BLaER1 (cell line): ENCODE measurements around the gene HUS1B.

Experiments used
- H3K27ac ChIP-seq: shearing (Covaris generic); formaldehyde crosslinking; 2 replicates; pipeline ENCODE4 v1.8.1; 2022
- H3K27me3 ChIP-seq: shearing (Covaris generic); formaldehyde crosslinking; 2 replicates; pipeline ENCODE4 v1.8.1; 2022
- H3K36me3 ChIP-seq: shearing (Covaris generic); formaldehyde crosslinking; 2 replicates; pipeline ENCODE4 v1.8.1; 2022
- H3K4me1 ChIP-seq: shearing (Covaris generic); formaldehyde crosslinking; 2 replicates; pipeline ENCODE4 v1.8.1; 2022
- H3K4me2 ChIP-seq: shearing (Covaris generic); formaldehyde crosslinking; 2 replicates; pipeline ENCODE4 v1.8.1; 2022
- H3K4me3 ChIP-seq: shearing (Covaris generic); formaldehyde crosslinking; 2 replicates; pipeline ENCODE4 v1.8.1; 2022
- H3K9ac ChIP-seq: shearing (Covaris generic); formaldehyde crosslinking; 2 replicates; pipeline ENCODE4 v1.8.1; 2022
- H3K9me3 ChIP-seq: shearing (Covaris generic); formaldehyde crosslinking; 2 replicates; pipeline ENCODE4 v1.8.1; 2022
- H4K20me1 ChIP-seq: shearing (Covaris generic); formaldehyde crosslinking; 2 replicates; pipeline ENCODE4 v1.8.1; 2022
- Cebpa-rat ChIP-seq: shearing (Covaris generic); IDR thresholded peaks from 2 replicates; pipeline ENCODE4 v1.8.1; 2022

Gene HUS1B

DNA sequence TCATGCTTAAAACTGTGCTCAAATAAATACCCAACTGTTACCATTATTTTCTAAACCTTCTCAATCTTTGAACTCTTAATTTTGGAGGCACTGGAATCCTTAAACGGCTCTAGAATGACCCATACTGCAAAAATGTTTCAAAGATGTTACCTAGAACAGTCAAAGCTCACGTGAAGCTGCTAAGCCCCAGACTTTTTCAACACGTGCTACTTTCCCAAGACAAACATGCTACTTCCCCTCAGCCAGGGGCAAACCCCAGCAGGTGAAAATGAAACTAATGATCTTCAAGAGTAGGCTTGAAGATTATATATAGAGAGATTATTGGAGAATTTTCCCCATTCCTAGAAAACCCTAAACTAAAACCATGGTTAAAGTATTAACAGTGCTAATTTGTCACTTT, 28.1 kb downstream of the HUS1B start:
- Histone ChIP-seq H3K9ac (no peak overlapping the region), H3K36me3 (peaks cover 16% of the 10 kb centered on the region; the same call in 1 of the 2 replicates), H3K4me2 (no peak overlapping the region), H4K20me1 (no peaks in the 10 kb centered on the region), H3K4me3 (no peak overlapping the region), H3K27me3 (no peaks in the 10 kb centered on the region), H3K27ac (no peak overlapping the region), H3K4me1 (no peaks in the 10 kb centered on the region), H3K9me3 (no peaks in the 10 kb centered on the region)
- TF ChIP-seq Cebpa-rat: no peak

DNA sequence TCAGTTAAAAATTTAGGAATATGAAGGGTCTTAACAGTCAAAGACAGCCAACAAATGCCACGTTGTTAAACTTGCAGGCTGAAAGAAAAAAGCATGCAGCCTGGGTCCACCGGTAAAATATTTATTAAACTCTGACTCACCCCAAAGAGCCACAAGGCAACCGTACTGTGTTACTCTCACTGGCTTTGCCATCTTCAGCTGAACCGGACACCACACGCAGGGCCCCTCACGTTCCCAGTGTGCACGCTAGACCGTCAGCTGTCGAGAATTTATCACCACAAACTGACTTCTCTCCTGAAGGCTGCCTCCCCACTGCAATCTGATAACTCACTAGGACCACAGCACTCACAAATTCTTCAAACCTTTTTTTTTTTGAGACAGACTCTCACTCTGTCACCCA, 30.7 kb downstream of the HUS1B start:
- Histone ChIP-seq H3K9ac (no peak overlapping the region), H3K9me3 (no peaks in the 10 kb centered on the region), H3K4me3 (no peak overlapping the region), H3K27ac (no peak overlapping the region), H3K27me3 (no peaks in the 10 kb centered on the region), H4K20me1 (no peaks in the 10 kb centered on the region), H3K4me1 (no peaks in the 10 kb centered on the region), H3K4me2 (no peak overlapping the region), H3K36me3 (peaks cover 31% of the 10 kb centered on the region; the same call in 1 of the 2 replicates)
- TF ChIP-seq Cebpa-rat: no peak

DNA sequence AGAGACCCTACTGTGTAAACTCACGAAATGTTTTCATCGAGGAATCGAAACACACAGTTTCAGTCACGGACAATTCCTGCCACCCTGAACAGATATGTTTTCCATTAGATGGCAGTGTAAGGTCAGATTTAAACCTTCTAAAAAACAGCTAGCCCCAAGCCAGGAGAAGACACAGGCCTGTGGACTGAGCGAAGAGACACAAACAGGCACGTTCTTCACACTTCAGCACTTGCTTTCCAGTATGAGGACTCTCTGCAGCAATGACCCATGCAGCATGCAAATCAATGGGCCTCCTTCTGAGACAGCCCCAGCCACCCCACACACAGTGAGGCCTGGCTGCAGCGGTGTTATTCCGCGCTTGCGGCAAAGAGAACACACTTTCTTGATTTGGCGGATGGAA, 31.9 kb downstream of the HUS1B start:
- no peak for TF ChIP-seq Cebpa-rat
- Histone ChIP-seq H3K36me3 (peaks cover 29% of the 10 kb centered on the region; the same call in 1 of the 2 replicates), H4K20me1 (no peaks in the 10 kb centered on the region), H3K4me2 (no peak overlapping the region), H3K9me3 (no peaks in the 10 kb centered on the region), H3K4me3 (no peak overlapping the region), H3K4me1 (no peaks in the 10 kb centered on the region), H3K27me3 (no peaks in the 10 kb centered on the region), H3K27ac (no peak overlapping the region), H3K9ac (no peak overlapping the region)

- Histone ChIP-seq H3K36me3 (peaks cover 27% of the 10 kb centered on the region), H4K20me1 (no peaks in the 10 kb centered on the region), H3K4me2 (no peak overlapping the region), H3K27ac (no peak overlapping the region), H3K27me3 (no peaks in the 10 kb centered on the region), H3K9ac (no peak overlapping the region), H3K9me3 (no peaks in the 10 kb centered on the region), H3K4me1 (no peaks in the 10 kb centered on the region), H3K4me3 (no peak overlapping the region)
- TF ChIP-seq Cebpa-rat: no peak
Observed at GRCh38 chr6:622462-622861, 34.4 kb downstream of the HUS1B start.

- H4K20me1 ChIP-seq: no peaks in the 10 kb centered on the region
- TF ChIP-seq Cebpa-rat: no peak
- no peaks in the 10 kb centered on the region for H3K4me1 ChIP-seq
- H3K4me3 ChIP-seq: no peak overlapping the region
- no peaks in the 10 kb centered on the region; the same call in 1 of the 2 replicates for H3K27me3 ChIP-seq
- H3K9me3 ChIP-seq: no peaks in the 10 kb centered on the region
- H3K4me2 ChIP-seq: no peak overlapping the region
- no peak overlapping the region for H3K9ac ChIP-seq
- H3K36me3 ChIP-seq: peaks cover 31% of the 10 kb centered on the region
- no peak overlapping the region for H3K27ac ChIP-seq
Observed at GRCh38 chr6:621931-622330, 35.0 kb downstream of the HUS1B start.

- Histone ChIP-seq H3K9me3 (no peaks in the 10 kb centered on the region), H3K9ac (no peak overlapping the region), H3K4me3 (no peak overlapping the region), H3K36me3 (peaks cover 28% of the 10 kb centered on the region), H3K27ac (no peak overlapping the region), H3K27me3 (no peaks in the 10 kb centered on the region; the same call in 1 of the 2 replicates), H3K4me1 (no peaks in the 10 kb centered on the region), H4K20me1 (no peaks in the 10 kb centered on the region), H3K4me2 (no peak overlapping the region)
- TF ChIP-seq Cebpa-rat: no peak
Observed at GRCh38 chr6:620950-621349, 36.0 kb downstream of the HUS1B start.

DNA sequence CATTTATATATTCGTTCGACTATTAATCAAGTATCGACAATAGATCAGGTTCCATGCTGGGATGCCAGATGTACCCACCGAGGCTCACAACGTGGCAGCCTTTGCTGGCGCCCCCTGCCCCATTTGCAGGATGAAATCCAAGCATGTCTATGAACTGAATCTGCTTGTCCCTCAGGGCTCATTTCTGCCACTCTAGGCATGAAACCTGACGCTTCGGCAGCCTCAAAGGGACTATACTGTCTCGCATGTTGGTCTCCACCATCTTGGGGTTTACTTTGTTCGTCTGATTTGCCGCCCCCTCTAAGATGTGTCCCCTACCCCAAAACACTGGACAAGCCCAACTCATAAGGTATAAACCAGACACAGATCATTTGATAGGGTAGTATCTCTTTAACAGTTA, 36.7 kb downstream of the HUS1B start:
- Histone ChIP-seq H3K4me2 (no peak overlapping the region), H3K9ac (no peak overlapping the region)

DNA sequence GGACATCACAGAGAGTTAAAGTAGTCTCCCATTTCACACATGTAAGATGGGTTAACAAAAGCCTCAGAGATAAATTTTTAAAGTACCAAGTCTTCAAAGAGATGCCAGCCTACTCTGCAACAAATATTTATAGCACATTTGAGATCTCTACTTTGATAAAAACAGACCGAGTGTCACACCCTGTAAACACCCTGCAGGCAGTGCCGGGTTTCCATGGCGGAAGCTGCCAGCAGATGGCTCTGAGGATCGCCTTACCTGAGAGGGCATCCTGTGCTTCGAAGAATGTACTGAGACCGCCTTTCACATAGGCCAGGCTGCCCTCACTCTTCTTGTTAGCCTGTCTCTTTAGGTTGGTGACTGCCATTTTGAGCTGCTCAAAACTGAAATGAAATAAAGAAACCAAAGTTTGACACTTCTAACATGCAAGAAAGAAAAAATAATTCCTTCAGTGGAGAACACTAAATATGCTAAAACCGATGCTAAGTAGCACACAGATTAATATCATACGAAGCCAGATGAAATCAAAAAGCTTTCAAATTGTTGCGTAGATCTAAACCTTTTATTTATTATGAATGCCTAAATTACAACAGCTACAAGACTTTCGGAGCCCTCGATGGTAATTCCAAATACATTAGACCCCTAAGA, 39.3 kb downstream of the HUS1B start:
- no peak overlapping the region for H3K4me3 ChIP-seq
- no peaks in the 10 kb centered on the region for H4K20me1 ChIP-seq
- no peak overlapping the region for H3K27ac ChIP-seq
- no peaks in the 10 kb centered on the region for H3K4me1 ChIP-seq
- peaks cover 35% of the 10 kb centered on the region for H3K36me3 ChIP-seq
- H3K27me3 ChIP-seq: no peaks in the 10 kb centered on the region; the same call in 1 of the 2 replicates
- H3K9me3 ChIP-seq: no peaks in the 10 kb centered on the region
- no peak overlapping the region for H3K4me2 ChIP-seq
- H3K9ac ChIP-seq: no peak overlapping the region
- no peak for TF ChIP-seq Cebpa-rat

More for the DNA sequence above, 36.7 kb downstream of the HUS1B start:
- Histone ChIP-seq H3K4me1 (no peaks in the 10 kb centered on the region), H3K27ac (no peak overlapping the region), H3K4me3 (no peak overlapping the region), H3K27me3 (no peaks in the 10 kb centered on the region; the same call in 1 of the 2 replicates), H3K36me3 (peaks cover 32% of the 10 kb centered on the region), H3K9me3 (no peaks in the 10 kb centered on the region), H4K20me1 (no peaks in the 10 kb centered on the region)
- TF ChIP-seq Cebpa-rat: no peak

- Histone ChIP-seq H3K27ac (no peak overlapping the region), H3K9me3 (no peaks in the 10 kb centered on the region), H3K9ac (no peak overlapping the region), H3K36me3 (peaks cover 18% of the 10 kb centered on the region), H3K4me3 (no peak overlapping the region), H4K20me1 (no peaks in the 10 kb centered on the region), H3K4me2 (no peak overlapping the region), H3K27me3 (no peaks in the 10 kb centered on the region; the same call in 1 of the 2 replicates), H3K4me1 (peaks cover 10% of the 10 kb centered on the region)
- TF ChIP-seq Cebpa-rat: no peak
Observed at GRCh38 chr6:613981-614380, 42.9 kb downstream of the HUS1B start.

DNA sequence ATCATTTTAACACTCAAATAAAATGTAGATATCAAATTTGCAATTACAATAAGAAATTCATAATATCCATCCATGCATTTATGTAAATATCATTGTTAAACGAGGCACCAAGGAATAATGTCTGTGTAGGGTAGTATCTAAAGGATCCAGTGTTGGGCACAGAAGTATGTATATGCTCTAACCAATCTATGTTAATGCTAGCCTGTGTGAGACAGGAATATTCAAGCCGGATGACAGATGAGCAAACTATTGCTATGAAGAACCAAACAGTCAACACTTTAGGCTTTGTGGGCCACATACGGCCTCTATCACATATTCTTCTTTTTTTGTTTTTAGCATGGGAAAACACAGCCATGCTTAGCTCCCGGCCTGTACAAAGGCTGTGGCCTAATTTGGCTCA, 45.0 kb downstream of the HUS1B start:
- H3K27ac ChIP-seq: no peak overlapping the region
- no peaks in the 10 kb centered on the region for H4K20me1 ChIP-seq
- H3K36me3 ChIP-seq: peaks cover 14% of the 10 kb centered on the region; the same call in 1 of the 2 replicates
- H3K4me1 ChIP-seq: peaks cover 10% of the 10 kb centered on the region
- no peaks in the 10 kb centered on the region for H3K9me3 ChIP-seq
- TF ChIP-seq Cebpa-rat: no peak
- no peak overlapping the region for H3K4me2 ChIP-seq
- no peaks in the 10 kb centered on the region for H3K27me3 ChIP-seq
- H3K9ac ChIP-seq: no peak overlapping the region
- H3K4me3 ChIP-seq: no peak overlapping the region
